HG03196 (cell line): Measurements from ENCODE around the gene ABI3BP.

ENCODE experiments used
- ATAC-seq: cut with Tn5 transposase; IDR thresholded peaks from one replicate; pipeline ENCODE4 v1.9.1; 2021; ENCODE audit not compliant: unreplicated experiment

Gene ABI3BP

DNA sequence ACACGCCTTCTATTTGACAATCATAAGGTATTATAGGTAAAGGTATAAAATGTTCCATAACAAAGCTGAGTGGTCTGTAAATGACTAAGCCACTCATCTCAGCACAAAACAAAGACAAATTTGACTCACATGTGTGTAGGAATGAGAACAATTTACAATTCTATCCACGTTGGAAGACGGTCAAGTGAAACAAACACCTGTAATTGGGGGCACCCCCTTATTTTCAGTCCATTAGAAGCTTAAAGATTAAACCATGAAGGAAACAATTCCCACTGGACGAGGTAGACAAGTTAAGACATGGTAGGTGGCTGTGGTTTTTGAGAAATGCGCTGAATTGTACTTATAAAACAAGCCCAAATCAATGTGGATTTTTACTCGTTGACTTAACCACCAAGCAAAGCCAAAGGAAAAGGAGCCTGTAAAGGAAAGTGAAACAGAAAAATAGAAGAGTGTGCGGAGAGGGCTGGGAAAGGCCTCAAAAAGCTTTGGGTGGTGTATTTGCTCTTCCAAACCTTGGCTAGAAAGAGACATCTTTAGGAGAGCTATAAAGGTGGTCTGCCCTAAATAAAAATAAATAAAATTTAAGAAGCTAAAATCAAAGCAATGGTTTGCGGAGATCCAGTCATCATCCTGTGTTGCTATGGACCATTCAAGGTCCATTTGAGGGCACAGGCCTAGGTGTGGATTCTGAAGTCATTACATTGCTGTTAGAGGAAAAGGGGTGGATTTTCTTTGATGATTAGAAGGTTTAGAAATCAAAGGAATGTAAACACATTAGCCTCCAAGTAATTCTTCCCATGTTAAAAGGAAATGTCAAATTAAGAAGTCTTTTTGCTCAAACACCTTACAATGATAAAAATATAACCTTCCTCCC is 148.9 kb downstream of the ABI3BP start:
- ATAC-seq, result no peak

DNA sequence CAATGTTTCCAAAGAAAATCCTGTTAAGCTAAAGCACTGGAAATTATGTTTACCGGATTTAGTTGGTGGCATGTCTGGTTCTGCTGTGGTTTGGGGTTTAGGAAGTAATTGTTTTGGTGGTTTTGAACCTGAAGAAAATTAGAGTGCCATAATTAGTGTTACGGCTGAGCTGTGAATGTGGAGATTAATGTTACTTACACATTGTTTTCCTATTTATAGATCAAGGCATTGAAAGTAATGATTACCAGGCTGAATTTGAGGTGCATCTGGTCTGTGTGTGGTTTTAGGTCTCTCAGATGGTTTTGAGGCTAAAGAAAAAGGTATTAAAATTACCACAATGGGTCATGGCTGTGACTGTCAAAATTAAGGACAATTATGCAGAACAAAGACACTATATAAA is 155.1 kb downstream of the ABI3BP start:
- no peak for ATAC-seq

DNA sequence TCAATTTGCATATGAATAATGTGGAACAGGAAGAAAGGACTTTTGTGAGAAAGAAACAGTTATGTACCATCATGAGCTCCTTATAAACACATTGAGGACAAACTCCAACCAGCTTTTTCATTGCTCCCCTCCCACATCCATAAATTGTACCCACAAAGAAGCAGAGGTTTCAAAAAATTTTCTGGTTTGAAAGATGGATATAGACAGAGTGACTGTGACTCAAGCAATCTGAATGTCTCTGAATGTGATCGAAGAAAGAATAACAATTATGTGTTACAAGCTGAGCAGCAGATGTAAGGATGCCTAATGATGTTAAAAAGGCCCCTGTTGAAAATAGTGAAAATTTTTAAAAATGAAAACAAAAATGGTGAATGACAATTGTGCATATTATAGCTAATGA is 156.6 kb downstream of the ABI3BP start:
- no peak for ATAC-seq

DNA sequence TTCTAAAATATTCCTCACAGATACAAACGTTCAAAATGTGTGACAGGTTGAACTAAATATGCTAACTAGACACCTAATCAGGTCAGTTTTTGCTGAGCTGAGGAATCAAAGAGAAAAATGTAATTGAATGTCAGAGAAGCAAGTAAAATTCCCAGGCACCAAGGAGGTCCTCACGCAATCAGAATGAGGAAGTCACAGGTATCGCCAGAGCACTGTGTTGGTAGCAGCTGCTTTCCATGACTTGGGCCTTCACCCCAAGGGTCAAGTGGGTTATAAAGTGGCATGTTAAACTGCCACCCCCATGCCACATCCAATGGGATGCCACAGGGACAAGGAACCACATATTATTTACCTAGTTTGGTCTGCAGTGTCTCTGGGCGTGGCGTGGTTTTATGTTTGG is 158.9 kb downstream of the ABI3BP start:
- ATAC-seq, result no peak

DNA sequence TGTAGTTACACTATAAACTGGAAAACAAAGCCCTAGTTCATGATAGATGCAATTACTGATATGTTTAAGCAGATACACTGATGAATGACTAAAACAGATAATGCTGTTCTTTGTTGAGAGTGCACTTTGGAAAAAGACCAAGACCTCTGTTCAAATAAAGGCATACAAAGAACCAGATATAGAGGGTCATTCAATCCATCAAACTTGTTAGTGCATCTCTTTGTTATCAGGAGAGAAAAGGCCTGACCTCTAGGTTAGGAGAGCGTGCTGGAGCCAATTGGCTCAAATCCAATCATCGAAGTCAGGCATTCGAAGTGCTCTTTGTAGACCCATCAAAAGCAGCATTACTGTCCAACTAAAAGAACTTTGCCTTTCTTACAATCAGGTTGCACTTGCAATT is 159.7 kb downstream of the ABI3BP start:
- no peak for ATAC-seq

DNA sequence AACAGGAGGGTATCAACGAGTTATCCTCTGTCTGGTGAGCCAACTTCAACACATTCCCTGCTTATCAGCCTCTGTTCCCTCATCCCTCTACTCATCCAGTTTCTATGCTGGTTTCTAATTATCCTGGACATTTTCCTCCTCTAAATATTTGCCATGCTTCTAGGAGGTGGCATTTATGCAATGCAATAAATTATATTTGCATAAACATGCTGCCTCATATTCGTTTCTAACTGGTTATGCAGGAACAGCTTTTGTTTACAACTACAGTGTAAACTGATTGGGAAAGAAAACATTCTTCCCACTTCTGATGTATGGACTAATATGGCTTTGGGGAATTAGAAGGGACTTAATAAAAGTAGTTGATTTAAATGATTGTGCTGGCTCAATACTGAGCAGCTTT is 161.6 kb downstream of the ABI3BP start:
- no peak for ATAC-seq

DNA sequence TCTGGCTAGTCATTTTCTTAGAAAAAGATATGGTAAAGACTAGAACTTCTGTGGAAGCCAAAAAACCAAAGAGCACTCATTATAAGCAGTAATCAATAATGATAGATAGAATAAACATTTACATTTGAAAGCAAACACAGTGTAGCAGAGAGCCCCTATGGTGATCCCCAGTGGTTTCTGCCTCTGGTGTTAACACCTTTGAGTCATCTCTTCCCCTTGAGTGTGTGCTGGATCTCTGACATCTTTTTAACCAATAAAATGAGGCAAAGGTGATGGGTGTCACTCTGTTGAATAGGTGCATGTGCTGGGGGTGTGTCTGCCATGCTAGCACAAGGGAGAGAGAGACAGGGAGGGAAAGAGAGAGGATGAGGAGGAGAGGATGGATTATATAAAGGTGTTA is 162.3 kb downstream of the ABI3BP start:
- ATAC-seq, result no peak

DNA sequence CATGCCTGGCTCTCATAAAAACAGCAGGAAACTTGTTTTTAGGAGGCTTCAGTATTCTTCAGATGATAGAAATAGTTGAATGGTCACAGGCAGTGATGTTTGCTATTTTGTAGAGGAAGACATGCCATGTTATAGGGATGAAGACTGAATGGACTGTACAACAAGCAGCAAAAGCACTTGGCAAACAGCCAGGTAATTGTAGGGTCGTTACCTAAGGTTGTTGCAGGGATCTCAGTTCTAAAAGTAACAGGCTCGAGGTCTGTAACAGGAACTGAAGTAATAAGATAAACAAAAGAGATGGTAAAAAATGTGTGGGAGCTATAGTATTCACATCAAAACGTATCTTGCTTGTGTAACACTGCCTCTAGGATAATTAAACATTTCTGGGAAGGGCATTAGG is 167.6 kb downstream of the ABI3BP start:
- ATAC-seq, result no peak

DNA sequence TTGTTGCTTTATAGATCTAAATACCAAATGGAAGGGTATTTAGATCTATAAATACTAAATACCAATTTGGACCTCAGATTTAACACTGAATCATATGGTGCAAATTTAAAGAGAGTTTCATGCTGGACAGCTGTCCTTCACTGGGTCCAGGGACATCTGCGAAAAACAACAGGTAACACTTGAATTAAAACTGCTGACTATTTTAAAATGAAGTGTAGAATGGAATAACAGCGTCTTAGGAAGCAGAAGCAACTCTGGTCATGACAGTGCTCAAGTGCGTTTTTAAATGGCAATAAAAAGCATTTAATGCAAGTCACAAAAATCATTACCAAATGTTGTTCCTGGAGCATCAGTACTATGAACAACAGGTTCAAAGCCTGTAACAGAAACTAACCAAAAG is 177.6 kb downstream of the ABI3BP start:
- ATAC-seq, result no peak

DNA sequence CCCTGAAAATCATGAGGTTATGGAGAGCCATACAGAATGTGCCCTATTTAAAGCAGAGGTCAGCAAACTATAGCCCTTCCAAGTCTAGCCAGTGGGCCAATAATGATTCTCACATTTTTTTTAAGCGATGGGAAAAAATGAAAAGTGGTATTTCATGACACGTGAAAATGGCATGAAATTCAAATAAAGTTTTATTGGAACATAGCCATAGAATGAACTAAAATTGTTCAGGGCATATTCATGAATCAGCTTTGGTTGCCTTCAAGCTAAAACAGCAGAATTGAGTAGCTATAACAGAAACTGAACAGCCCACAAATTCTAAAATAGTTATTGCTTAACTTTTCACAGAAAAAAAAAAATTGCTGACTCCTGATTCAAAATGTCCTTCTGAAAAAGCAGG is 179.4 kb downstream of the ABI3BP start:
- no peak for ATAC-seq

DNA sequence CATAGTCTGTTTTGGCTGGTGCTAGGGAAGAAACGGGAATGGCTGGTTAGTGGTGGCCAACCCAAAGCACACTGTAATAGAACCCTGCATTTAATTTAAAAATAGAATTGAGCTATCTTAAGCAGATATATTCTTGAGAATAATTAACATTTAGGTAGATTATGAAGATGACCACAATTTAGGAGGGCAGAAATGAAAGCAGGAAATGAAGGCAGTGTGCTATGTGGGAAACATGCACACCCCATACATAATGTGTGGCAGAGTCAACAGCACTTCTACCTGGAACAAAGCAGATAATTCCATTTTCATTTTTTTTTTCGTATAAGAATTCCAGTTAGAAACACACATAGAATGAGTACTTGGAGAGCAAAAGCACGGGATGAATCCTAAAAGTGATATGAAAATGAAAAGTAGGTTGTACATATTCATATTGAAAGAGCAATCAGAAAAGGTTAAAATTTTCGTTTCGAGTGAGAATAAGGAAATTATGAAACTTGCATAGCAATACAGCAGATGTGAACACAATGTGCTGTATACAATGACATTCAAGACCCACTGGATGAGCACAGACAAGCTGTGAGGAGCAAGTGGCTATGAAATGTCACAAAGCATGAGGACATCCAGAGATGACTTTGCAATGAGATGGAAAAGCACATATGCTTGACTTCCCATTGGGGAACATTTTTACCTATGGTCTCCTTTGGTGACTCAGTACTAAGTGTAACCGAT is 181.3 kb downstream of the ABI3BP start:
- no peak for ATAC-seq

DNA sequence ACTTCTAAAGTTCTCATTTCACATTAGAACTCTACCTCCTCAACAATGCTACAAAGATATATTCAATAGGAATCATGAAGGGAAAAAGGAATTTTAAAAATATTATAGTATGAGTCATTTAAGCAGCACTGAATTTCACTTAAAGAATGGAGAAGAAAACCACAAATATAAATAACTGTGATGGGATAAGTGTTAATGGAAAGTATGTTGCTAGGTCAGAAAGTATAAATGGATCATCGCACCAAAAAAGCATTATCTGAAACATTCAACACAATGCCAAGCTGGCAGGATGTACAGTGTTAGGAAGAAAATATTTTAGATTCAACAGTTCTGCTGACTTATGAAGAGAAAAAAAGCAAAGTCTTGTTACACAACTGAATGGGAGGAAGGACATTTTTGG is 182.6 kb downstream of the ABI3BP start:
- ATAC-seq, result no peak

DNA sequence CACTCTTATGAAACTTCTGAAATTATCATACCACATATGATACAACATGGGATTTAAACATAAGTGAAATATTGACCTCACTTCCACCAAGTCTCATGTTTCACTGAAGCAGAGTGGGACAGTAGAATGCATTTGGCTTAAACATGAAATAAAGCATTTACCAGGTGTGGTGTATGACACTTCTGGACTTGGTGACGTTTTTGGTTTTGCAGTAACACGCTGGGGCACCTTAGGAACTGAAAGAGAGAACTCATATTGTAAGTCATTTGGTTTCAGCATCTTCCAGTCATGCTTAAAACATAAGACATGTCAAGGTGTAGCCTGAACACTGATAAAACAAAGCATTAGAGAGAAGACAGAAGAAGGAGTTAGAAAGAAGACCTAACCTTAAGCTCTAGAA is 188.6 kb downstream of the ABI3BP start:
- no peak for ATAC-seq

DNA sequence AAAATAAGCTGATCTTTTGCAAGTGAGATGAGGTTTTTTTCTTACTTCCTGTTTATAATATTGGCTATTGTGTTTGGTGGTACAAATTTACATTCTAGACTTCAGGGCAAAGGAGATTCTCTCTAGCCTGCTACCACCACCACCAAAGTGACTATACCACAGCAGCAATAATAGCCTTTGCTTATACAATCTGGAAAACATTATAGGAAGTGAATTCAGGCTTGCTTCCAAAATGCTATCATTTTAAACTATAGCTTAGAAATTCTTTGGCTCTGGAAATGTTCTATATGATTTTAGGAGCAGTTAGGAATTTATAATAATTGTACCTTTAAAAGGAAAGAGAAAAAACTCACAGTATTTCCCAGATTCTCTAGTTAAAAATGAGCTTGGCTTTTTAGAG is 189.5 kb downstream of the ABI3BP start:
- ATAC-seq, result no peak

DNA sequence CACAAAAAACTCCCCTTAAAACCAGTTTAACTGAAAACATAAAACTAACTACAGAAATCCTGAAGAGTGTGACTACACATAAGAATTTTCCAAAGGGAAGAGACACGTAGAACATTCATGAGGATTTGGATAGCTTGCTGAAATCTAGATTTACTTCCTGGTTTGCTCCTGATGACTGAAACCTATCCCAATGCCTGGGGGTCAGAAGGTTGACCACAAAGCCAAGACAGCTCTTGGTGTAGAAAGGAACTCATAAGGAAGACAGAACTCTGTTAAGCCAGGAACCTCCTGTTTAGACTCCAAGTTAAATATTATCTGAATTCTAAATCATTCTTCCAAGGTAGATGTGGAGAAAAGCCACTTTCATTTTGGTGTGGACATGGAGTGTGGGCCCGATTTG is 191.1 kb downstream of the ABI3BP start:
- ATAC-seq, result no peak

DNA sequence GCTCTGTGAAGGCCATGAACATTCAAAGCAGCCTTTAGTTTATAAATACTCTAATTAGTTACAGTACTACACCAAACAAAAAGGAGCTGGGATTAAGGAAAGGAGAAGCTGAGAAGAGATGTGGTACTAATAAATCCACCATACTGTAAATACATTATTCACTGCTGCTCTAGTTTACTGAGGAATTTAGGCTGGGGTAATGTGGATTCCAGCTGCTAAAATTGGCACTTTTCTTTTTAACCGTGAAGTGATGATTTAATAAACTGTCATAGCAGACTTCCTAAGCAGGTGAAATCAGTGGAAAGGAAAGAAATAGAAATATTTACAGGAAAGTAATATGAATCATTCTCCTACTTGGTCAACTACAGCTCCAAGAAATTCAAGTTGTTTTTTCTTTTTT is 195.2 kb downstream of the ABI3BP start:
- ATAC-seq, result no peak

DNA sequence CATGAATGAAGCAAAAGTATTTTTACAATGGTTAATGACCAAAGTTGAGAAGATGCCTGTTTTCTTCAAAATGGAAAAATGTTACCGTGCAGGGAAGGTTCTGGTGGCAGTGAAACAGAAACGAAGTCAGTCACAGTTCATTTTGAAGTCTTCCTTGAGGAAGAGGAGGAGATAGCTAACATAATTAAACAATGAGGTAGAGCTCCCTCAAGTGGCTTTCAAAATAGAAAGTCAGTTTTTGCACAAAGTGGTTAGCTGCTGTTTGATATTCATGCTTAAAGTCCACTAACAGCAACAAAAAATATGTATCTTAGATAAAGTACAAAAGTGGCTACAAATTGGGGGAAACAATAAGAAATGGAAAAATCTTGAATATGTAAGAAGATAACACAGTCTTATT is 196.7 kb downstream of the ABI3BP start:
- ATAC-seq, result no peak

DNA sequence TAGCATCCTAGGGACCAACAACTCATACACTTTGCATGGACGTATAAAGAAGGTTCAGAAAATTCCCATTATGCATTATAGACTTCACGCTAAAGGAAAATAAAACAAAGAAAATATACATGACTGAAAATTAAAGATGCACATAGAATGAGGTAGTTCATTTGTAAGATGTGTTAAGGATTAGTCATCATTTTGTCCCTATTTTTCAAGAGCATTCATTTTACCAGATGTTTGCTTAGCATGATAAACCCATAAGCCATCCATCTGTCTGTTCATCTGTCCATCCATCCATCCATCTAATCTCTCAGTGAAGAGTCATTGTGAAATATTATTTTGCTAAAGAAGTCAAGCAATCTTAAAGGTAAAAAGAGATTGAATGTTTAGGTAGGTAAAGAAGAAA is 203.6 kb downstream of the ABI3BP start:
- ATAC-seq, result no peak

DNA sequence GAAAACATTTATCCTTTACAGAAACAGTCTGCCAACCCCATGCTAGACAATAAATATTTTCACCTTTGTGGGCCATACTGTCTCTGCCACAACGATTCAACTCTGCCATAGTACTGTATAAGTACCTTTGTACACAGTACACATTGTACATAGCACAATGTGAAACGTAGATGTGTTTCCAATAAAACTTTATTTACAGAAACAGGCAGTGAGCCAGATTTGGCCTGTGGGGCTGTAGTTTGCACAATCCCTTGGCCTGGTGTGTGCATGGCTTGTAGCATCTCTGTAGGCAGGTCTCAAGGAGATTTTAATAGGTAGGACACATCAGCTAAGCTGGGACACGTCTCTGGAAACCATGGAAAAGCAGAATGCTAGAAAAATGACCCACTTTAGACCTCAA is 209.6 kb downstream of the ABI3BP start:
- ATAC-seq, result no peak

DNA sequence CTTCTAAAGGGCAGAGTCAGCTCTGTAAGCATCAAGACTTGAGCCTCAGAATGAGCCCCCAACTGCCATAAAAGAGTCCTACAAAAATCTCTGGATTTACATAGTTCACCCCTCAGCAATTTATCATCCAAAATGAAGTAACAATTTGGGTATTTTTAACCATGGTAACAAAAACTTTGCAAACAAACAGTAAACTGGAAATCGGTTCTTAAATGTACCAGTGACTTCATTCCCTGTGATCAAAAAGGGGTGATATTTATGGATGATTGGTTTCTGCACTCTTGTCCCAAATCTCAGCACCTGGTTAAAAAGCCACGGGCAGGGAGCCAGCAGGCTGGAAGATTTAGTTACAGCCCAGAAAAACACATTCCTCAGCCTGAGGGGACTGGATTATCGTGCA is 210.3 kb downstream of the ABI3BP start:
- no peak for ATAC-seq

DNA sequence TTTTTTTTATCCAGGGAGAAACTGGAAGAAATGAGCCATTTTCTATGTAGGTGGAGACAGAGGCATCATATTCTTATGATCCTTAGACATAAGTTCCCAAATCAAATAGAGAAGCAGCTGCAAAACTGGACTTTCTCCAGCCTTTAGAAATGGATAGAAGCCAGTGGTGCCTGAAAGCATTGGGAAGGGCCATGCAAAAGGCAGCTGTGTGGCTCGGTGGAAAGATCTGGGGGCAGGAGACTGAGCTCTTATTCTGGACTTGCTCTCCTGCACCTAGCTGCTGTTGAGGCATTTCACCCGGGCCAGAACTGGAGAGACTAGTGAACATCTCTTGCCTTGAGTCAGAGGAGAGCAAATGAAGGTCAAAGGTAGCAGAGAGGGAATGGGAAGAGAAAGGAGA is 210.9 kb downstream of the ABI3BP start:
- ATAC-seq, result no peak

DNA sequence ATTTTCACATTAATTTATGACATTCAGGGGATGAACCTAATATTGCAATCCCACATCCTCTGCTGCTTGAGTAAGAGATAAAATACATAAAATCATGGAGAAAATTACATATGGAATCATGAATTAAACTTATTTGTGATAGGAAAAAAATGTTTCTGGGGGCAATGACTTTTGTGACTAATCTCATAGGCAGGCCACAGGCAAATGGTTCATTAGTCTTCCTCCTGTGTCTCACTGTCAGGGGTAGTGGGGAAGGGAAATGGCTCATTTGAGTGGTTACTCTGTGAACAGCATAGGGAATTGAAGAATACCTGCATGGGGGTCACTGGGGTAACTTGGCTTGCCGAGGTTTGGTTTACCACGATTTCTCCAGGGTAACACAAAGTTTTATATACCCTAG is 211.9 kb downstream of the ABI3BP start:
- no peak for ATAC-seq
